HepG2 (cell line): ENCODE results near the gene SH3PXD2A.

Experiments
- ARNT ChIP-seq: fragments of 450-650 bp; IDR thresholded peaks from 2 replicates; pipeline ENCODE4 v1.6.1; 2017
- CTCF ChIP-seq: sonication (generic); formaldehyde crosslinking; IDR thresholded peaks from 2 replicates; pipeline ENCODE4 v1.5.0; 2020; ENCODE audit warnings: mild to moderate bottlenecking, missing genetic modification reagents, moderate library complexity
- GTF3A ChIP-seq: sonication (generic); formaldehyde crosslinking; conservative IDR thresholded peaks from 2 replicates; pipeline ENCODE4 v1.4.0; 2020; ENCODE audit warnings: mild to moderate bottlenecking, missing genetic modification reagents
- POLR2A ChIP-seq, 2 experiments: IDR thresholded peaks; 2 replicates each; pipeline ENCODE4 v1.6.1; 2011; ENCODE audit warnings: low read depth in 2 of 2, low read length in 2 of 2, mild to moderate bottlenecking in 1 of 2, moderate library complexity in 1 of 2; ENCODE audit not compliant: insufficient read depth in 1 of 2
- POLR2AphosphoS5 ChIP-seq: IDR thresholded peaks from 2 replicates; pipeline ENCODE4 v1.6.1; 2012; ENCODE audit warnings: low read depth, low read length
- RAD21 ChIP-seq: fragments of 450-650 bp; formaldehyde crosslinking; IDR thresholded peaks from 2 replicates; pipeline ENCODE4 v1.5.0; 2020; ENCODE audit warnings: mild to moderate bottlenecking
- TERF1 ChIP-seq: sonication (generic); formaldehyde crosslinking; IDR thresholded peaks from 2 replicates; pipeline ENCODE4 v1.8.0; 2022; ENCODE audit warnings: mild to moderate bottlenecking, missing genetic modification reagents, moderate library complexity
- ZNF282 ChIP-seq: fragments of 450-650 bp; IDR thresholded peaks from 2 replicates; pipeline ENCODE4 v1.6.1; 2018; ENCODE audit not compliant: partially characterized antibody
- ZNF512B ChIP-seq: sonication (generic); formaldehyde crosslinking; IDR thresholded peaks from 2 replicates; pipeline ENCODE4 v1.5.1; 2020; ENCODE audit warnings: missing genetic modification reagents, mild to moderate bottlenecking, borderline replicate concordance

GRCh38 chr10:103671126-103671895 lies 184.1 kb downstream of the SH3PXD2A start:
- TF ChIP-seq ZNF282 (no peak), ARNT (no peak), CTCF (CRISPR knock-in tag) (no peak), GTF3A (CRISPR knock-in tag) (no peak), POLR2AphosphoS5 (no peak), RAD21 (CRISPR knock-in tag) (no peak), TERF1 (CRISPR knock-in tag) (no peak), POLR2A (IDR thresholded peaks at IDR 0.05; ENCODE audit: insufficient read depth in 1 of 2, low read depth in 2 of 2, low read length in 2 of 2) (no peak), ZNF512B (CRISPR knock-in tag) (no peak)
